ENCODE data around the gene AP1B1.

DNA sequence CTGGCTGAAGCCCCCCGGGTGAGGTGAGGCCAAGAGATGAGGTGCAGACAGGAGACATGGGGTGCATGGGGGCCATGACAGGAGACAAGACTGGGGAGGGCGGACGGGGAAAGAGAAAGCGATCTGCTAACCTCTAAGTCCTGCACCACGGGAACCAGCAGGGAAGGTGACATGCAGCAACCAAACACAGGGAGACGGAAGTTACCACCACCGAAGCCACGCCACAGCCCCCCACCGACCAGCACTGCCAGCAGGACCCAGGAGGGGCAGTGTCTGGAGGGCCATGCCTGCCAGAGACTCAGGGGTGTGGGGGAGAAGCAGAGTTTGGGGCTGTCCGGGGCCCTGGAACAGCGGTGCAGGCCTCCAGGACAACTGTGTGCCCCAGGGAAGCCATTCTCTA, 58.8 kb downstream of the AP1B1 start:
- TF ChIP-seq ARNT (IDR thresholded peaks at IDR 0.05) (no peak), FOXM1 (IDR thresholded peaks at IDR 0.05; ENCODE audit: borderline replicate concordance) (no peak), BHLHE40 (IDR thresholded peaks at IDR 0.05; ENCODE audit: borderline replicate concordance) (no peak), SP1 (IDR thresholded peaks at IDR 0.05) (no peak), ZNF384 (IDR thresholded peaks at IDR 0.05) (no peak), PKNOX1 (IDR thresholded peaks at IDR 0.05) (no peak), ELF4 (IDR thresholded peaks at IDR 0.05) (no peak), NFRKB (IDR thresholded peaks at IDR 0.05) (no peak)

Data from HEK293T (cell line).